Measurements from ENCODE around the gene PTPRN2.

GRCh38 chr7:157675427-157675927 is 912.1 kb downstream of the PTPRN2 start:
- TF ChIP-seq POLR2A (IDR thresholded peaks at IDR 0.05; ENCODE audit: borderline replicate concordance, extremely low read depth, insufficient read depth, insufficient read length), result no peak
- no peak for TF ChIP-seq CTCF (IDR thresholded peaks at IDR 0.05 in 2 of 3, conservative IDR thresholded peaks at IDR 0.05 in 1 of 3; ENCODE audit: borderline replicate concordance in 1 of 3, insufficient read depth in 1 of 3, low read depth in 2 of 3, low read length in 2 of 3)
- no peak for TF ChIP-seq EZH2 (IDR thresholded peaks at IDR 0.05)
- TF ChIP-seq ELF1 (IDR thresholded peaks at IDR 0.05; ENCODE audit: borderline replicate concordance, low read depth), result no peak
- no peak for TF ChIP-seq YY1 (IDR thresholded peaks at IDR 0.05; ENCODE audit: extremely low read depth, insufficient replicate concordance, low read depth, low read length)
- no peak for TF ChIP-seq POLR2AphosphoS5 (IDR thresholded peaks at IDR 0.05; ENCODE audit: low read depth, low read length)
- no peak for TF ChIP-seq ZBTB33 (IDR thresholded peaks at IDR 0.05; ENCODE audit: extremely low read depth, insufficient replicate concordance, low read length)
- TF ChIP-seq RAD21 (IDR thresholded peaks at IDR 0.05; ENCODE audit: low read depth), result no peak
- TF ChIP-seq ATF3 (IDR thresholded peaks at IDR 0.05), result no peak
